HEK293 (cell line): ENCODE data around the gene PET117.
"Not testable (repeated sequence)": the region's sequence is repeated elsewhere in the genome, so short reads cannot be mapped to it uniquely, and the experiment has no call there.

Source experiments
- CTCF ChIA-PET: fragments of 350-600 bp; formaldehyde crosslinking; extraction: SDS; loops from one replicate; lab custom pipeline; 2021; ENCODE audit warnings: antibody characterized with exemption; lab: Yijun Ruan, JAX
- POLR2A ChIA-PET: fragments of 300-600 bp; formaldehyde crosslinking; extraction: SDS; loops from one replicate; lab custom pipeline; 2020; ENCODE audit warnings: antibody characterized with exemption, inconsistent platforms; lab: Yijun Ruan, JAX
- H3K27ac ChIP-seq: fragments of 200-500 bp; sonication (Bioruptor generic); 2 replicates; pipeline ENCODE4 v1.5.1; 2014; ENCODE audit warnings: low read depth, low read length, control low read depth, inconsistent platforms; ENCODE audit errors: extremely low read depth
- H3K36me3 ChIP-seq, 2 experiments: fragments of 200-500 bp in 1 of 2; sonication (Bioruptor generic) in 1 of 2; 1 replicate in 1 of 2; 2 replicates in 1 of 2; pipeline ENCODE4 v1.5.1; 2014 to 2017; ENCODE audit warnings: inconsistent platforms in 2 of 2, low read length in 2 of 2; ENCODE audit not compliant: control insufficient read depth in 2 of 2, insufficient read depth in 1 of 2
- H3K4me1 ChIP-seq: fragments of 200-500 bp; sonication (Bioruptor generic); 2 replicates; pipeline ENCODE4 v1.5.1; 2014; ENCODE audit warnings: mild to moderate bottlenecking, low read length, inconsistent platforms; ENCODE audit not compliant: control insufficient read depth, insufficient read depth
- H3K4me3 ChIP-seq: 2 replicates; pipeline ENCODE4 v1.5.1; 2011; ENCODE audit warnings: low read depth, mild to moderate bottlenecking, control low read depth, low read length, moderate library complexity
- H3K9me3 ChIP-seq: fragments of 200-500 bp; sonication (Bioruptor generic); 2 replicates; pipeline ENCODE4 v1.5.1; 2014; ENCODE audit warnings: low read depth, low read length, inconsistent platforms; ENCODE audit not compliant: control insufficient read depth, insufficient read depth
- HOXC10 ChIP-seq: sonication (generic); formaldehyde crosslinking; IDR thresholded peaks from 2 replicates; pipeline ENCODE4 v1.8.1; 2023; ENCODE audit warnings: mild to moderate bottlenecking, missing genetic modification reagents
- PRDM10 ChIP-seq: fragments of 450-650 bp; formaldehyde crosslinking; IDR thresholded peaks from 2 replicates; pipeline ENCODE4 v1.5.1; 2016; ENCODE audit warnings: missing biosample characterization, missing genetic modification characterization
- REST ChIP-seq: fragments of 450-650 bp; formaldehyde crosslinking; IDR thresholded peaks from 2 replicates; pipeline ENCODE4 v1.5.1; 2016; ENCODE audit warnings: missing biosample characterization, missing genetic modification characterization
- TRIM28 ChIP-seq: IDR thresholded peaks from 2 replicates; pipeline ENCODE4 v1.6.1; 2011; ENCODE audit warnings: low read length, control low read depth, borderline replicate concordance
- TSHZ1 ChIP-seq: fragments of 450-650 bp; formaldehyde crosslinking; IDR thresholded peaks from 2 replicates; pipeline ENCODE4 v1.5.1; 2016; ENCODE audit warnings: missing biosample characterization, missing genetic modification characterization, borderline replicate concordance
- ZBTB49 ChIP-seq: fragments of 450-650 bp; formaldehyde crosslinking; IDR thresholded peaks from 2 replicates; pipeline ENCODE4 v1.5.1; 2016; ENCODE audit warnings: missing biosample characterization, missing genetic modification characterization, low read depth
- ZFP3 ChIP-seq: fragments of 450-650 bp; formaldehyde crosslinking; IDR thresholded peaks from 2 replicates; pipeline ENCODE4 v1.5.1; 2016; ENCODE audit warnings: low read depth, missing biosample characterization, missing genetic modification characterization
- ZNF292 ChIP-seq: fragments of 450-650 bp; formaldehyde crosslinking; IDR thresholded peaks from 2 replicates; pipeline ENCODE4 v1.5.1; 2016; ENCODE audit warnings: low read depth, missing biosample characterization, missing genetic modification characterization, borderline replicate concordance

PET117 gene

GRCh38 chr20:18093388-18093787 lies 44.3 kb upstream of the PET117 start (continued):
- no peak for TF ChIP-seq PRDM10 (tag by site-specific recombination)
- TF ChIP-seq HOXC10 (CRISPR knock-in tag): no peak
- no peak for TF ChIP-seq TRIM28
- TF ChIP-seq TSHZ1 (tag by site-specific recombination): no peak

GRCh38 chr20:18094191-18094590 lies 43.5 kb upstream of the PET117 start:
- CTCF ChIA-PET: no interaction called here
- TF ChIP-seq ZFP3 (tag by site-specific recombination) (no peak), ZBTB49 (tag by site-specific recombination) (no peak), ZNF292 (tag by site-specific recombination) (no peak), REST (no peak)
- Histone ChIP-seq H3K4me1 (no peaks in the 10 kb centered on the region), H3K9me3 (no peaks in the 10 kb centered on the region), H3K36me3 (no peaks in the 10 kb centered on the region), H3K4me3 (no peak overlapping the region), H3K27ac (no peak overlapping the region)
- POLR2A ChIA-PET: no interaction called here

GRCh38 chr20:18100569-18100968 lies 37.1 kb upstream of the PET117 start:
- H3K9me3 ChIP-seq, H3K4me3 ChIP-seq, H3K27ac ChIP-seq, CTCF ChIA-PET, POLR2A ChIA-PET, H3K4me1 ChIP-seq, H3K36me3 ChIP-seq: not testable (repeated sequence)
